WTC11 (cell line): ENCODE measurements around the gene PPP6R3. TPM values are rescaled to one million over a fixed set of nuclear protein-coding genes. Genes with fewer than 3 reads are reported as not detected.

ENCODE experiments used
- CREM ChIP-seq: sonication (generic); formaldehyde crosslinking; IDR thresholded peaks from 2 replicates; pipeline ENCODE4 v1.8.1; 2022; ENCODE audit warnings: mild to moderate bottlenecking, missing genetic modification reagents, moderate library complexity
- GRHL2 ChIP-seq: fragments of 250-450 bp; sonication (Bioruptor Pico); IDR thresholded peaks from 2 replicates; pipeline ENCODE4 v1.8.0; 2022; ENCODE audit warnings: mild to moderate bottlenecking, moderate library complexity; ENCODE audit not compliant: insufficient replicate concordance, severe bottlenecking
- GTF2I ChIP-seq: fragments of 250-450 bp; sonication (Bioruptor Pico); conservative IDR thresholded peaks from 2 replicates; pipeline ENCODE4 v1.4.0; 2021; ENCODE audit warnings: mild to moderate bottlenecking
- JAZF1 ChIP-seq: fragments of 250-450 bp; sonication (Bioruptor Pico); IDR thresholded peaks from 2 replicates; pipeline ENCODE4 v1.9.0; 2021; ENCODE audit warnings: moderate library complexity, mild to moderate bottlenecking, inconsistent platforms
- NFATC4 ChIP-seq: fragments of 250-450 bp; sonication (Bioruptor Pico); IDR thresholded peaks from 2 replicates; pipeline ENCODE4 v1.9.0; 2021; ENCODE audit warnings: mild to moderate bottlenecking
- RELA ChIP-seq: sonication (generic); formaldehyde crosslinking; IDR thresholded peaks from 2 replicates; pipeline ENCODE4 v1.8.1; 2022; ENCODE audit warnings: missing genetic modification reagents, mild to moderate bottlenecking, borderline replicate concordance
- SMAD3 ChIP-seq: sonication (generic); formaldehyde crosslinking; IDR thresholded peaks from 2 replicates; pipeline ENCODE4 v1.8.0; 2022; ENCODE audit warnings: missing genetic modification reagents, mild to moderate bottlenecking, borderline replicate concordance
- TCF7 ChIP-seq: sonication (generic); formaldehyde crosslinking; IDR thresholded peaks from 2 replicates; pipeline ENCODE4 v1.8.0; 2022; ENCODE audit warnings: mild to moderate bottlenecking, low read depth, missing genetic modification reagents, moderate library complexity
- total RNA-seq: library from RNA; stranded (reverse); gene quantifications from 3 replicates; pipeline ENCODE4 v1.2.3, GENCODE V29; 2021
- TF ChIP-seq, protein P1 (sequence below): sonication (generic); formaldehyde crosslinking; IDR thresholded peaks from 2 replicates; pipeline ENCODE4 v1.8.1; 2023; ENCODE audit warnings: mild to moderate bottlenecking, missing genetic modification reagents, borderline replicate concordance
- TF ChIP-seq, protein P2 (sequence below): sonication (generic); formaldehyde crosslinking; IDR thresholded peaks from 2 replicates; pipeline ENCODE4 v1.8.0; 2022; ENCODE audit warnings: missing genetic modification reagents
- TF ChIP-seq, protein P3 (sequence below): sonication (generic); formaldehyde crosslinking; IDR thresholded peaks from 2 replicates; pipeline ENCODE4 v1.8.0; 2022; ENCODE audit warnings: mild to moderate bottlenecking, missing genetic modification reagents
- TF ChIP-seq, protein P4 (sequence below): sonication (generic); formaldehyde crosslinking; IDR thresholded peaks from 2 replicates; pipeline ENCODE4 v1.8.0; 2022; ENCODE audit warnings: mild to moderate bottlenecking, missing genetic modification reagents
- TF ChIP-seq, protein P5 (sequence below): sonication (generic); formaldehyde crosslinking; IDR thresholded peaks from 2 replicates; pipeline ENCODE4 v1.8.1; 2023; ENCODE audit warnings: mild to moderate bottlenecking, missing genetic modification reagents, moderate library complexity
- TF ChIP-seq, protein P6 (sequence below): sonication (generic); formaldehyde crosslinking; IDR thresholded peaks from 2 replicates; pipeline ENCODE4 v1.8.1; 2023; ENCODE audit warnings: mild to moderate bottlenecking, missing genetic modification reagents
- TF ChIP-seq, protein P7 (sequence below): sonication (generic); formaldehyde crosslinking; IDR thresholded peaks from 2 replicates; pipeline ENCODE4 v1.8.1; 2023; ENCODE audit warnings: mild to moderate bottlenecking, missing genetic modification reagents, moderate library complexity
- TF ChIP-seq, protein P8 (sequence below): fragments of 250-450 bp; sonication (Bioruptor Pico); IDR thresholded peaks from 2 replicates; pipeline ENCODE4 v1.9.0; 2021; ENCODE audit warnings: moderate library complexity, mild to moderate bottlenecking, inconsistent platforms, borderline replicate concordance

Gene PPP6R3
- total RNA-seq, 1 experiment from 2014 or later: 138 TPM

DNA sequence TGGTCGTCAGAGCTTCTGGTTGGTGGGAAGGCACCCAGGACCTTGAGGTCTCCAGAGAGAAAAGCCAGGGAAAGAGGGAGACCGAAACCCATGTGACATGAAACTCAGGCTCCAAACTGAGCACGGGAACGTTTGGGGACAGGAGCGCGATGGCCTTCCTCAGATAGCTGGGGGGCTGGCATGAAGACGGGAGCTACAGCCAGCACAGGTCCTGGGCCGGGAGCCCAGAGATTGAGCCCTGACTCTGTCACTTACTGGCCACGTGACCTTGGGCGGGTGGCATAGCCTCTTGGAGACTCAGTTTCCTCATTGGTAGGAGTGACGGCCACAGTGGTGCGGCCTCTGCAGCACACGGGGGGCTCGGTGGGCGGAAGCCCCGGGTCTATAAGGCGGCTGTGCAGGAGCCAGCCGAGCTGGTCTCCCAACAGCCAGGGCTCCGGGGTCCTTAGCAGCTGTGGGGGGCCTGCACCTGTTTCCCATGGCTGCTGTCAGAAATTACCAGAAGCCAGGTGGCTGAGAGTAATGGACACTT is 36.4 kb upstream of the PPP6R3 start (continued):
- TF ChIP-seq, protein P1, sequence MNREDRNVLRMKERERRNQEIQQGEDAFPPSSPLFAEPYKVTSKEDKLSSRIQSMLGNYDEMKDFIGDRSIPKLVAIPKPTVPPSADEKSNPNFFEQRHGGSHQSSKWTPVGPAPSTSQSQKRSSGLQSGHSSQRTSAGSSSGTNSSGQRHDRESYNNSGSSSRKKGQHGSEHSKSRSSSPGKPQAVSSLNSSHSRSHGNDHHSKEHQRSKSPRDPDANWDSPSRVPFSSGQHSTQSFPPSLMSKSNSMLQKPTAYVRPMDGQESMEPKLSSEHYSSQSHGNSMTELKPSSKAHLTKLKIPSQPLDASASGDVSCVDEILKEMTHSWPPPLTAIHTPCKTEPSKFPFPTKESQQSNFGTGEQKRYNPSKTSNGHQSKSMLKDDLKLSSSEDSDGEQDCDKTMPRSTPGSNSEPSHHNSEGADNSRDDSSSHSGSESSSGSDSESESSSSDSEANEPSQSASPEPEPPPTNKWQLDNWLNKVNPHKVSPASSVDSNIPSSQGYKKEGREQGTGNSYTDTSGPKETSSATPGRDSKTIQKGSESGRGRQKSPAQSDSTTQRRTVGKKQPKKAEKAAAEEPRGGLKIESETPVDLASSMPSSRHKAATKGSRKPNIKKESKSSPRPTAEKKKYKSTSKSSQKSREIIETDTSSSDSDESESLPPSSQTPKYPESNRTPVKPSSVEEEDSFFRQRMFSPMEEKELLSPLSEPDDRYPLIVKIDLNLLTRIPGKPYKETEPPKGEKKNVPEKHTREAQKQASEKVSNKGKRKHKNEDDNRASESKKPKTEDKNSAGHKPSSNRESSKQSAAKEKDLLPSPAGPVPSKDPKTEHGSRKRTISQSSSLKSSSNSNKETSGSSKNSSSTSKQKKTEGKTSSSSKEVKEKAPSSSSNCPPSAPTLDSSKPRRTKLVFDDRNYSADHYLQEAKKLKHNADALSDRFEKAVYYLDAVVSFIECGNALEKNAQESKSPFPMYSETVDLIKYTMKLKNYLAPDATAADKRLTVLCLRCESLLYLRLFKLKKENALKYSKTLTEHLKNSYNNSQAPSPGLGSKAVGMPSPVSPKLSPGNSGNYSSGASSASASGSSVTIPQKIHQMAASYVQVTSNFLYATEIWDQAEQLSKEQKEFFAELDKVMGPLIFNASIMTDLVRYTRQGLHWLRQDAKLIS (CRISPR knock-in tag): no peak
- TF ChIP-seq, protein P2, sequence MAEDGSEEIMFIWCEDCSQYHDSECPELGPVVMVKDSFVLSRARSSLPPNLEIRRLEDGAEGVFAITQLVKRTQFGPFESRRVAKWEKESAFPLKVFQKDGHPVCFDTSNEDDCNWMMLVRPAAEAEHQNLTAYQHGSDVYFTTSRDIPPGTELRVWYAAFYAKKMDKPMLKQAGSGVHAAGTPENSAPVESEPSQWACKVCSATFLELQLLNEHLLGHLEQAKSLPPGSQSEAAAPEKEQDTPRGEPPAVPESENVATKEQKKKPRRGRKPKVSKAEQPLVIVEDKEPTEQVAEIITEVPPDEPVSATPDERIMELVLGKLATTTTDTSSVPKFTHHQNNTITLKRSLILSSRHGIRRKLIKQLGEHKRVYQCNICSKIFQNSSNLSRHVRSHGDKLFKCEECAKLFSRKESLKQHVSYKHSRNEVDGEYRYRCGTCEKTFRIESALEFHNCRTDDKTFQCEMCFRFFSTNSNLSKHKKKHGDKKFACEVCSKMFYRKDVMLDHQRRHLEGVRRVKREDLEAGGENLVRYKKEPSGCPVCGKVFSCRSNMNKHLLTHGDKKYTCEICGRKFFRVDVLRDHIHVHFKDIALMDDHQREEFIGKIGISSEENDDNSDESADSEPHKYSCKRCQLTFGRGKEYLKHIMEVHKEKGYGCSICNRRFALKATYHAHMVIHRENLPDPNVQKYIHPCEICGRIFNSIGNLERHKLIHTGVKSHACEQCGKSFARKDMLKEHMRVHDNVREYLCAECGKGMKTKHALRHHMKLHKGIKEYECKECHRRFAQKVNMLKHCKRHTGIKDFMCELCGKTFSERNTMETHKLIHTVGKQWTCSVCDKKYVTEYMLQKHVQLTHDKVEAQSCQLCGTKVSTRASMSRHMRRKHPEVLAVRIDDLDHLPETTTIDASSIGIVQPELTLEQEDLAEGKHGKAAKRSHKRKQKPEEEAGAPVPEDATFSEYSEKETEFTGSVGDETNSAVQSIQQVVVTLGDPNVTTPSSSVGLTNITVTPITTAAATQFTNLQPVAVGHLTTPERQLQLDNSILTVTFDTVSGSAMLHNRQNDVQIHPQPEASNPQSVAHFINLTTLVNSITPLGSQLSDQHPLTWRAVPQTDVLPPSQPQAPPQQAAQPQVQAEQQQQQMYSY: no peak
- TF ChIP-seq, protein P3, sequence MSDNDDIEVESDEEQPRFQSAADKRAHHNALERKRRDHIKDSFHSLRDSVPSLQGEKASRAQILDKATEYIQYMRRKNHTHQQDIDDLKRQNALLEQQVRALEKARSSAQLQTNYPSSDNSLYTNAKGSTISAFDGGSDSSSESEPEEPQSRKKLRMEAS: no peak
- TF ChIP-seq JAZF1 (no peak), GRHL2 (CRISPR knock-in tag) (no peak), TCF7 (no peak), NFATC4 (CRISPR knock-in tag) (no peak), SMAD3 (CRISPR knock-in tag) (no peak), RELA (CRISPR knock-in tag) (no peak), CREM (no peak), GTF2I (CRISPR knock-in tag) (no peak)
- TF ChIP-seq, protein P4, sequence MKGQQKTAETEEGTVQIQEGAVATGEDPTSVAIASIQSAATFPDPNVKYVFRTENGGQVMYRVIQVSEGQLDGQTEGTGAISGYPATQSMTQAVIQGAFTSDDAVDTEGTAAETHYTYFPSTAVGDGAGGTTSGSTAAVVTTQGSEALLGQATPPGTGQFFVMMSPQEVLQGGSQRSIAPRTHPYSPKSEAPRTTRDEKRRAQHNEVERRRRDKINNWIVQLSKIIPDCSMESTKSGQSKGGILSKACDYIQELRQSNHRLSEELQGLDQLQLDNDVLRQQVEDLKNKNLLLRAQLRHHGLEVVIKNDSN (CRISPR knock-in tag): no peak
- TF ChIP-seq, protein P5, sequence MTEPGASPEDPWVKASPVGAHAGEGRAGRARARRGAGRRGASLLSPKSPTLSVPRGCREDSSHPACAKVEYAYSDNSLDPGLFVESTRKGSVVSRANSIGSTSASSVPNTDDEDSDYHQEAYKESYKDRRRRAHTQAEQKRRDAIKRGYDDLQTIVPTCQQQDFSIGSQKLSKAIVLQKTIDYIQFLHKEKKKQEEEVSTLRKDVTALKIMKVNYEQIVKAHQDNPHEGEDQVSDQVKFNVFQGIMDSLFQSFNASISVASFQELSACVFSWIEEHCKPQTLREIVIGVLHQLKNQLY (CRISPR knock-in tag): no peak
- TF ChIP-seq, protein P6, sequence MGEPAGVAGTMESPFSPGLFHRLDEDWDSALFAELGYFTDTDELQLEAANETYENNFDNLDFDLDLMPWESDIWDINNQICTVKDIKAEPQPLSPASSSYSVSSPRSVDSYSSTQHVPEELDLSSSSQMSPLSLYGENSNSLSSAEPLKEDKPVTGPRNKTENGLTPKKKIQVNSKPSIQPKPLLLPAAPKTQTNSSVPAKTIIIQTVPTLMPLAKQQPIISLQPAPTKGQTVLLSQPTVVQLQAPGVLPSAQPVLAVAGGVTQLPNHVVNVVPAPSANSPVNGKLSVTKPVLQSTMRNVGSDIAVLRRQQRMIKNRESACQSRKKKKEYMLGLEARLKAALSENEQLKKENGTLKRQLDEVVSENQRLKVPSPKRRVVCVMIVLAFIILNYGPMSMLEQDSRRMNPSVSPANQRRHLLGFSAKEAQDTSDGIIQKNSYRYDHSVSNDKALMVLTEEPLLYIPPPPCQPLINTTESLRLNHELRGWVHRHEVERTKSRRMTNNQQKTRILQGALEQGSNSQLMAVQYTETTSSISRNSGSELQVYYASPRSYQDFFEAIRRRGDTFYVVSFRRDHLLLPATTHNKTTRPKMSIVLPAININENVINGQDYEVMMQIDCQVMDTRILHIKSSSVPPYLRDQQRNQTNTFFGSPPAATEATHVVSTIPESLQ (CRISPR knock-in tag): no peak
- TF ChIP-seq, protein P7, sequence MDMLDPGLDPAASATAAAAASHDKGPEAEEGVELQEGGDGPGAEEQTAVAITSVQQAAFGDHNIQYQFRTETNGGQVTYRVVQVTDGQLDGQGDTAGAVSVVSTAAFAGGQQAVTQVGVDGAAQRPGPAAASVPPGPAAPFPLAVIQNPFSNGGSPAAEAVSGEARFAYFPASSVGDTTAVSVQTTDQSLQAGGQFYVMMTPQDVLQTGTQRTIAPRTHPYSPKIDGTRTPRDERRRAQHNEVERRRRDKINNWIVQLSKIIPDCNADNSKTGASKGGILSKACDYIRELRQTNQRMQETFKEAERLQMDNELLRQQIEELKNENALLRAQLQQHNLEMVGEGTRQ: no peak
- TF ChIP-seq, protein P8, sequence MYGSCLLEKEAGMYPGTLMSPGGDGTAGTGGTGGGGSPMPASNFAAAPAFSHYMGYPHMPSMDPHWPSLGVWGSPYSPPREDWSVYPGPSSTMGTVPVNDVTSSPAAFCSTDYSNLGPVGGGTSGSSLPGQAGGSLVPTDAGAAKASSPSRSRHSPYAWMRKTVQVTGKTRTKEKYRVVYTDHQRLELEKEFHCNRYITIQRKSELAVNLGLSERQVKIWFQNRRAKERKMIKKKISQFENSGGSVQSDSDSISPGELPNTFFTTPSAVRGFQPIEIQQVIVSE (CRISPR knock-in tag): no peak
